Measurements from ENCODE around the gene SQSTM1.

SQSTM1 gene

GRCh38 chr5:179800696-179801201 is 20.0 kb upstream of the SQSTM1 start:
- H3K9ac ChIP-seq = no peak overlapping the region
- H3K79me2 ChIP-seq (ENCODE audit: insufficient read depth, low read depth) = peaks cover 18% of the 10 kb centered on the region; the same call in 1 of the 2 replicates
- no peak overlapping the region for H3K4me2 ChIP-seq
- no peak overlapping the region for H3K4me3 ChIP-seq (IDR thresholded peaks at IDR 0.05; ENCODE audit: insufficient read depth, low read depth, low read length)
- no peak overlapping the region for H3K27ac ChIP-seq
- H4K20me1 ChIP-seq (ENCODE audit: insufficient read depth) = no peaks in the 10 kb centered on the region
- no peaks in the 10 kb centered on the region for H3K27me3 ChIP-seq (ENCODE audit: insufficient read depth, low read depth)
- H2AFZ ChIP-seq (ENCODE audit: low read depth) = no peak overlapping the region
- H3K4me1 ChIP-seq (ENCODE audit: low read depth, poor library complexity, severe bottlenecking) = peaks cover 6% of the 10 kb centered on the region
- no peak for TF ChIP-seq CTCF (conservative IDR thresholded peaks at IDR 0.05; ENCODE audit: low read depth, low read length)
- H3K36me3 ChIP-seq (ENCODE audit: insufficient read depth) = no peaks in the 10 kb centered on the region

- H3K36me3 ChIP-seq (ENCODE audit: insufficient read depth) = no peaks in the 10 kb centered on the region
- H3K79me2 ChIP-seq (ENCODE audit: insufficient read depth, low read depth) = peaks cover 18% of the 10 kb centered on the region; the same call in 1 of the 2 replicates
- H3K4me3 ChIP-seq (IDR thresholded peaks at IDR 0.05; ENCODE audit: insufficient read depth, low read depth, low read length) = no peak overlapping the region
- H4K20me1 ChIP-seq (ENCODE audit: insufficient read depth) = no peaks in the 10 kb centered on the region
- peaks cover 6% of the 10 kb centered on the region for H3K4me1 ChIP-seq (ENCODE audit: low read depth, poor library complexity, severe bottlenecking)
- TF ChIP-seq CTCF (conservative IDR thresholded peaks at IDR 0.05; ENCODE audit: low read depth, low read length) = no peak
- no peaks in the 10 kb centered on the region for H3K27me3 ChIP-seq (ENCODE audit: insufficient read depth, low read depth)
- H3K9ac ChIP-seq = no peak overlapping the region
- H3K4me2 ChIP-seq = no peak overlapping the region
- H2AFZ ChIP-seq (ENCODE audit: low read depth) = no peak overlapping the region
- H3K27ac ChIP-seq = no peak overlapping the region
These were observed 19.1 kb upstream of the SQSTM1 start for GRCh38 chr5:179801304-179802206.

- Histone ChIP-seq H3K4me1 (ENCODE audit: low read depth, poor library complexity, severe bottlenecking) (peaks cover 6% of the 10 kb centered on the region), H3K27me3 (ENCODE audit: insufficient read depth, low read depth) (no peaks in the 10 kb centered on the region), H3K79me2 (ENCODE audit: insufficient read depth, low read depth) (peaks cover 18% of the 10 kb centered on the region; the same call in 1 of the 2 replicates), H3K36me3 (ENCODE audit: insufficient read depth) (no peaks in the 10 kb centered on the region), H4K20me1 (ENCODE audit: insufficient read depth) (no peaks in the 10 kb centered on the region), H3K27ac (no peak overlapping the region), H3K4me3 (IDR thresholded peaks at IDR 0.05; ENCODE audit: insufficient read depth, low read depth, low read length) (no peak overlapping the region), H3K4me2 (no peak overlapping the region), H3K9ac (no peak overlapping the region), H2AFZ (ENCODE audit: low read depth) (no peak overlapping the region)
- TF ChIP-seq CTCF (conservative IDR thresholded peaks at IDR 0.05; ENCODE audit: low read depth, low read length) = no peak
These were observed 18.4 kb upstream of the SQSTM1 start for GRCh38 chr5:179802207-179802883.

- H3K9ac ChIP-seq = no peak overlapping the region
- no peaks in the 10 kb centered on the region for H3K36me3 ChIP-seq (ENCODE audit: insufficient read depth)
These were observed 17.6 kb upstream of the SQSTM1 start for GRCh38 chr5:179802950-179803562.

More at GRCh38 chr5:179802950-179803562, 17.6 kb upstream of the SQSTM1 start:
- peaks cover 18% of the 10 kb centered on the region; the same call in 1 of the 2 replicates for H3K79me2 ChIP-seq (ENCODE audit: insufficient read depth, low read depth)
- no peak overlapping the region for H2AFZ ChIP-seq (ENCODE audit: low read depth)
- no peak overlapping the region for H3K27ac ChIP-seq
- no peak overlapping the region for H3K4me2 ChIP-seq
- no peak for TF ChIP-seq CTCF (conservative IDR thresholded peaks at IDR 0.05; ENCODE audit: low read depth, low read length)
- H3K4me3 ChIP-seq (IDR thresholded peaks at IDR 0.05; ENCODE audit: insufficient read depth, low read depth, low read length) = no peak overlapping the region
- no peaks in the 10 kb centered on the region for H4K20me1 ChIP-seq (ENCODE audit: insufficient read depth)
- H3K27me3 ChIP-seq (ENCODE audit: insufficient read depth, low read depth) = no peaks in the 10 kb centered on the region
- peaks cover 6% of the 10 kb centered on the region for H3K4me1 ChIP-seq (ENCODE audit: low read depth, poor library complexity, severe bottlenecking)

Measured in KMS-11 (cell line).